ENCODE measurements around the gene MAMSTR. TPM values are rescaled to one million over a fixed set of nuclear protein-coding genes. Genes with fewer than 3 reads are reported as not detected.

Gene MAMSTR
- total RNA-seq, 1 donor from 2014 or later = 3.4 TPM

GRCh38 chr19:48757741-48758144 is 38.2 kb upstream of the MAMSTR start:
- H3K27me3 ChIP-seq = no peaks in the 10 kb centered on the region
- H3K4me1 ChIP-seq = peaks cover 11% of the 10 kb centered on the region
- no peak for DNase-seq (ENCODE audit: extremely low spot score in 2 of 2)
- no peaks in the 10 kb centered on the region for H3K9me3 ChIP-seq
- H3K4me3 ChIP-seq = no peak overlapping the region
- no peak overlapping the region for H3K27ac ChIP-seq
- TF ChIP-seq POLR2A (IDR thresholded peaks at IDR 0.05) (no peak), POLR2AphosphoS5 (IDR thresholded peaks at IDR 0.05; ENCODE audit: insufficient read depth in 1 of 2, low read depth in 1 of 2) (no peak), CTCF (IDR thresholded peaks at IDR 0.05) (no peak)
- intact Hi-C loops (cut with DNase I) = no loop called here
- H3K36me3 ChIP-seq = no peaks in the 10 kb centered on the region

- Histone ChIP-seq H3K27ac (no peak overlapping the region), H3K4me1 (peaks cover 17% of the 10 kb centered on the region), H3K9me3 (no peaks in the 10 kb centered on the region), H3K27me3 (no peaks in the 10 kb centered on the region), H3K4me3 (no peak overlapping the region), H3K36me3 (no peaks in the 10 kb centered on the region)
- DNase-seq (ENCODE audit: extremely low spot score in 2 of 2) = no peak
- intact Hi-C loops (cut with DNase I) = no loop called here
- no peak for TF ChIP-seq CTCF (IDR thresholded peaks at IDR 0.05)
- TF ChIP-seq POLR2AphosphoS5 (IDR thresholded peaks at IDR 0.05; ENCODE audit: insufficient read depth in 1 of 2, low read depth in 1 of 2) = no peak
Measured at GRCh38 chr19:48757089-48757675, 37.7 kb upstream of the MAMSTR start.

GRCh38 chr19:48756686-48757085 is 37.2 kb upstream of the MAMSTR start:
- intact Hi-C loops (cut with DNase I) = no loop called here
- Histone ChIP-seq H3K27ac (no peak overlapping the region), H3K9me3 (no peaks in the 10 kb centered on the region), H3K36me3 (no peaks in the 10 kb centered on the region), H3K4me3 (no peak overlapping the region), H3K27me3 (no peaks in the 10 kb centered on the region), H3K4me1 (peaks cover 17% of the 10 kb centered on the region)
- TF ChIP-seq POLR2AphosphoS5 (IDR thresholded peaks at IDR 0.05; ENCODE audit: insufficient read depth in 1 of 2, low read depth in 1 of 2) = no peak
- no peak for TF ChIP-seq POLR2A (IDR thresholded peaks at IDR 0.05)
- TF ChIP-seq CTCF (IDR thresholded peaks at IDR 0.05) = no peak
- no peak for DNase-seq (ENCODE audit: extremely low spot score in 2 of 2)

GRCh38 chr19:48756212-48756611 is 36.7 kb upstream of the MAMSTR start:
- intact Hi-C loops (cut with DNase I) = no loop called here
- no peak for DNase-seq (ENCODE audit: extremely low spot score in 2 of 2)
- no peaks in the 10 kb centered on the region for H3K27me3 ChIP-seq

GRCh38 chr19:48755787-48756186 is 36.3 kb upstream of the MAMSTR start:
- H3K36me3 ChIP-seq = no peaks in the 10 kb centered on the region
- no peak overlapping the region for H3K27ac ChIP-seq
- H3K4me3 ChIP-seq = no peak overlapping the region
- H3K4me1 ChIP-seq = peaks cover 17% of the 10 kb centered on the region
- no peak for DNase-seq (ENCODE audit: extremely low spot score in 2 of 2)
- no peaks in the 10 kb centered on the region for H3K27me3 ChIP-seq
- H3K9me3 ChIP-seq = no peaks in the 10 kb centered on the region
- no peak for TF ChIP-seq CTCF (IDR thresholded peaks at IDR 0.05)
- TF ChIP-seq POLR2A (IDR thresholded peaks at IDR 0.05) = no peak
- TF ChIP-seq POLR2AphosphoS5 (IDR thresholded peaks at IDR 0.05; ENCODE audit: insufficient read depth in 1 of 2, low read depth in 1 of 2) = no peak
- intact Hi-C loops (cut with DNase I) = no loop called here

More at GRCh38 chr19:48756212-48756611, 36.7 kb upstream of the MAMSTR start:
- Histone ChIP-seq H3K4me1 (peaks cover 17% of the 10 kb centered on the region), H3K9me3 (no peaks in the 10 kb centered on the region), H3K4me3 (no peak overlapping the region), H3K27ac (no peak overlapping the region), H3K36me3 (no peaks in the 10 kb centered on the region)
- no peak for TF ChIP-seq POLR2A (IDR thresholded peaks at IDR 0.05)
